DOHH2 (cell line): ENCODE results near the gene OGFOD3.
"Not testable (repeated sequence)": the region's sequence is repeated elsewhere in the genome, so short reads cannot be mapped to it uniquely, and the experiment has no call there.

ENCODE experiments used
- H3F3A ChIP-seq: fragments of 200-600 bp; sonication (generic), shearing (Covaris generic); 2 replicates; pipeline ENCODE4 v1.6.0; 2016; ENCODE audit warnings: antibody characterized with exemption, mild to moderate bottlenecking; ENCODE audit not compliant: control insufficient read depth, insufficient read depth
- H3K27ac ChIP-seq: fragments of 200-600 bp; sonication (generic); 2 replicates; pipeline ENCODE4 v1.5.1; 2014; ENCODE audit warnings: low read depth, mild to moderate bottlenecking, low read length, moderate library complexity
- H3K27me3 ChIP-seq: fragments of 200-600 bp; sonication (generic); 2 replicates; pipeline ENCODE4 v1.6.1; 2014; ENCODE audit warnings: mild to moderate bottlenecking, low read length, mixed read lengths; ENCODE audit not compliant: control insufficient read depth
- H3K36me3 ChIP-seq: fragments of 200-600 bp; sonication (generic); 2 replicates; pipeline ENCODE4 v1.6.1; 2014; ENCODE audit warnings: mild to moderate bottlenecking, low read length, moderate library complexity, mixed read lengths; ENCODE audit not compliant: control insufficient read depth
- H3K4me1 ChIP-seq: fragments of 200-600 bp; sonication (generic); 2 replicates; pipeline ENCODE4 v1.6.1; 2014; ENCODE audit warnings: mild to moderate bottlenecking, low read length, mixed read lengths; ENCODE audit not compliant: control insufficient read depth
- H3K4me2 ChIP-seq: fragments of 200-600 bp; sonication (generic); 2 replicates; pipeline ENCODE4 v1.6.0; 2014; ENCODE audit warnings: mild to moderate bottlenecking, low read length, moderate library complexity
- H3K4me3 ChIP-seq: fragments of 200-600 bp; sonication (generic); 2 replicates; pipeline ENCODE4 v1.5.1; 2014; ENCODE audit warnings: mild to moderate bottlenecking, low read length, mixed read lengths
- H3K79me2 ChIP-seq: fragments of 200-600 bp; sonication (generic); 2 replicates; pipeline ENCODE4 v1.6.1; 2014; ENCODE audit warnings: mild to moderate bottlenecking, low read length, mixed read lengths; ENCODE audit not compliant: control insufficient read depth
- H3K9me2 ChIP-seq: fragments of 200-600 bp; sonication (generic); replicated peaks from 2 replicates; pipeline ENCODE4 v1.6.1; 2014; ENCODE audit warnings: mild to moderate bottlenecking, low read length, mixed read lengths; ENCODE audit not compliant: control insufficient read depth
- H3K9me3 ChIP-seq: fragments of 200-600 bp; sonication (generic); 2 replicates; pipeline ENCODE4 v1.6.1; 2014; ENCODE audit warnings: antibody characterized with exemption, low read length, mixed read lengths; ENCODE audit not compliant: control insufficient read depth, insufficient read depth
- H4K20me1 ChIP-seq: fragments of 200-600 bp; sonication (generic); 2 replicates; pipeline ENCODE4 v1.6.0; 2014; ENCODE audit warnings: low read depth, mild to moderate bottlenecking, antibody characterized with exemption, low read length, moderate library complexity; ENCODE audit not compliant: control insufficient read depth, insufficient read depth
- EZH2phosphoT487 ChIP-seq: fragments of 200-600 bp; sonication (generic); IDR thresholded peaks from 2 replicates; pipeline ENCODE4 v1.6.1; 2017; ENCODE audit warnings: borderline replicate concordance, mild to moderate bottlenecking, antibody characterized with exemption, low read length, moderate library complexity, mixed read lengths
- TF ChIP-seq, protein P1 (sequence below): fragments of 200-600 bp; sonication (generic); IDR thresholded peaks from one replicate; pipeline ENCODE4 v1.5.1; 2014; ENCODE audit warnings: antibody characterized with exemption, mild to moderate bottlenecking, low read depth, low read length; ENCODE audit not compliant: poor library complexity, severe bottlenecking

Gene OGFOD3

DNA sequence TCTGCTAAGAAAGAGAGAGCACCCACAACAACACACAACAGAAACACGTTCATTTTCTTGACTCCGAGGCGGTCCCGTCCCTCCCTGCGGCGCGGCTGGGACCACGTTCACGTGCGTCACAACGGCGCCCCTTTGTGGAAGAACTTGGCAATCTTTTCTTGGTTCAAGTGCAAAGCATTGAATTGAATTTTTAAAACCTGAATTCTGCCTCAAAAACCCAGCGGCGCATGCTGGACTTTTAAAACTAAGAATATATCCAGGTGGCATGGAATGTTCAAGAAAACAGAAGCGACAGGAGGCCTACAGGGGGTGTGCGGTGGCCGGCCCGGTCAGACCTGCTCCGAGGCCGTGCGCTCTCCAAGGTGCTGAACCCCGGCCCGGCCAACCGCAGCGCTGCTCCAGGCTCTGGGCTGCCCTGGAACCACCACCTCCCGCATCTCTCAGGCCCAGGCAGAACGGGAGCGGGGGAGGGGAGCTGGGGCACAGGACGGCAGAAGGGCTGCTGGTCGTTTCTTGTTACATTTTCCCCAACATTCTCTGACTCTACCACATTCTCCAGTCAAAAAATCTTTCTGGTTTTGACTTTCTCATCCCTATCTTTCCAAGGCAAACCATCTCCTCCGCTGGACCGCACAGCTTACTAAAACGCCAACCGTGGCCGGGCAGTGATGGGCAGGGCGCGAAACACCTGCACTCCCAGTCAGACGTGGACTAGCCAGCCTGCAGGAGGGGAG lies 3.7 kb downstream of the OGFOD3 start:
- no peak overlapping the region for H3K27ac ChIP-seq
- peaks cover 16% of the 10 kb centered on the region for H3K79me2 ChIP-seq
- H3K36me3 ChIP-seq: 0 out of 2 replicates have a peak, but pooled peaks cover 2% of the 10 kb centered on the region
- H3K4me1 ChIP-seq: peaks cover 13% of the 10 kb centered on the region
- H3K4me2 ChIP-seq: no peak overlapping the region
- TF ChIP-seq EZH2phosphoT487: no peak
- TF ChIP-seq, protein P1, sequence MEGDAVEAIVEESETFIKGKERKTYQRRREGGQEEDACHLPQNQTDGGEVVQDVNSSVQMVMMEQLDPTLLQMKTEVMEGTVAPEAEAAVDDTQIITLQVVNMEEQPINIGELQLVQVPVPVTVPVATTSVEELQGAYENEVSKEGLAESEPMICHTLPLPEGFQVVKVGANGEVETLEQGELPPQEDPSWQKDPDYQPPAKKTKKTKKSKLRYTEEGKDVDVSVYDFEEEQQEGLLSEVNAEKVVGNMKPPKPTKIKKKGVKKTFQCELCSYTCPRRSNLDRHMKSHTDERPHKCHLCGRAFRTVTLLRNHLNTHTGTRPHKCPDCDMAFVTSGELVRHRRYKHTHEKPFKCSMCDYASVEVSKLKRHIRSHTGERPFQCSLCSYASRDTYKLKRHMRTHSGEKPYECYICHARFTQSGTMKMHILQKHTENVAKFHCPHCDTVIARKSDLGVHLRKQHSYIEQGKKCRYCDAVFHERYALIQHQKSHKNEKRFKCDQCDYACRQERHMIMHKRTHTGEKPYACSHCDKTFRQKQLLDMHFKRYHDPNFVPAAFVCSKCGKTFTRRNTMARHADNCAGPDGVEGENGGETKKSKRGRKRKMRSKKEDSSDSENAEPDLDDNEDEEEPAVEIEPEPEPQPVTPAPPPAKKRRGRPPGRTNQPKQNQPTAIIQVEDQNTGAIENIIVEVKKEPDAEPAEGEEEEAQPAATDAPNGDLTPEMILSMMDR: peak; percentile 83
- H3F3A ChIP-seq: no peaks in the 10 kb centered on the region; the same call in 1 of the 2 replicates
- H3K4me3 ChIP-seq: no peak overlapping the region
- H3K27me3 ChIP-seq: no peaks in the 10 kb centered on the region
- H3K9me3 ChIP-seq: no peaks in the 10 kb centered on the region
- H3K9me2 ChIP-seq: no peaks in the 10 kb centered on the region
- H4K20me1 ChIP-seq: peaks cover 8% of the 10 kb centered on the region

DNA sequence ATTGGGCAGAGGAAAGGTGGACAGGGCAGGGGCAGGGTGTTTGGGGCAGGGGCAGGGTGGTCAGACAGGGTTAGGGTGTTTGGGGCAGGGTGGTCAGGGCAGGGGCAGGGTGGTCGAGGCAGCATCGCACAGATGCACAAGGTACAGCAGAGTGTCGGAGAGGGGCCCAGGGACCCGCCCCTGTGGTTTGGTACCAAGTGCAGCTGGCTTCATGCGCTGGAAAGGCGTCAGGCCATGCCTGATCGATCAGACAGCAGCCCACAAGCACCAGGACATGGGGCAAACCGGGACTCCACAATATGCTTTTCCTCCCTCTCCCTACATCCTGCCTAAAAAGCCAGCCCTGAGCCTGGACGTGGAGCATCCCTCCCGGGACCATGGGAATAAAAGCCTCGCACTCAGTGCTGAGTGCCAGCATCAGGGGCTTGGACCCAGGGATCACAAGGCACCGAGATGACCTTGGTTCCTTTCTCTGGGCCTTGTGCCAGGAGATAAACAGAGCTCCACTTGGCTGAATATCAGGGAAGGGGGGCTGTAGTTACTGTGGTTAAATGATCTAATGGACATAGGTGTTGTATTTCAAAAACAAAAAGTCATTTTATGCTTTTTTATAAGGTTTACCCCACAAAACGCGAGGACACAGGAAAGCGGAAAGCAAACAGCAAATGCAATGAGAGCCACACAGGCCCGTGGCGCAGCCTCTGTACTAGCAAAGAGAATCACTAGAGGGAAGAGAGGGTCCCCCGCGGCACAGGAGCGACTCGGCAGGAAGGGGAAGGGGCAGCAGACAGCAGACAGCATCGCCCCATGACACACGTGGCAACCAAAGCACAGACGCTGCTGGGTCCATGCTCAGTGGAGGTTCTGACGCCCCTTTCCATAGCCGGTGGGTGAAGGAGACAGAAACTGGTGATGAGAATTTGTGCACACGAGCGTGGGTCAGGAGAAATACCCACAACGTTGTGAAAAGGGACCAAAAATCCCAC lies 5.6 kb downstream of the OGFOD3 start:
- Histone ChIP-seq H3K4me1 (peaks cover 10% of the 10 kb centered on the region), H3K9me2 (no peaks in the 10 kb centered on the region), H4K20me1 (peaks cover 8% of the 10 kb centered on the region), H3K27me3 (no peaks in the 10 kb centered on the region), H3K9me3 (no peaks in the 10 kb centered on the region), H3K79me2 (peaks cover 6% of the 10 kb centered on the region), H3K4me2 (no peak overlapping the region), H3K4me3 (no peak overlapping the region), H3K27ac (no peak overlapping the region), H3K36me3 (no peaks in the 10 kb centered on the region), H3F3A (no peaks in the 10 kb centered on the region)
- TF ChIP-seq, protein P1: no peak
- no peak for TF ChIP-seq EZH2phosphoT487

DNA sequence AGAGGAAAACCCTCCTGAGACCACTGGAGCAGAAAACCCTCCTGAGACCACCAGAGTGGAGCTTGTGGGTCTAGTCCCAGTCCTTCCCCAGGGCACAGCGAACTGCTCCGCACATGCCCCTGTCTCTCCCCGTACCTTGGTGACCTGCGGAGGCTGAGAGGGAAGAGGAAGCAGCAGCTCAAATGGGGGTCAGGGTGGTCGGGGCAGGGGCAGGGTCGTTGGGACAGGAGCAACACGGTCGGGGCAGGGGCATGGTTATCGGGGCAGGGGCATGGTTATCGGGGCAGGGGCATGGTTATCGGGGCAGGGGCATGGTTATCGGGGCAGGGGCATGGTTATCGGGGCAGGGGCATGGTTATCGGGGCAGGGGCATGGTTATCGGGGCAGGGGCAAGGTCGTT lies 6.3 kb downstream of the OGFOD3 start:
- H3K36me3 ChIP-seq, H3K4me2 ChIP-seq, H4K20me1 ChIP-seq, H3K4me1 ChIP-seq, H3K9me2 ChIP-seq, H3K79me2 ChIP-seq, H3K9me3 ChIP-seq, H3K27ac ChIP-seq, H3K27me3 ChIP-seq, H3F3A ChIP-seq, H3K4me3 ChIP-seq: not testable (repeated sequence)
